K562 (cell line): ENCODE measurements around the gene CLCA2. TPM values are rescaled to one million over a fixed set of nuclear protein-coding genes. Genes with fewer than 3 reads are reported as not detected.

Experiments
- ATAC-seq: fragments of 200-7000 bp; cut with Tn5 transposase; 3 replicates; pipeline ENCODE4 v1.9.1; 2020; ENCODE audit warnings: moderate library complexity
- BruUV-seq: library from RNA; stranded (reverse); fragments of 400-500 nt; replicated peaks from 2 replicates; lab custom pipeline; 2021; lab: Mats Ljungman, UMichigan
- CTCF ChIA-PET: fragments of 300-600 bp; formaldehyde crosslinking; extraction: SDS; loops from one replicate; lab custom pipeline; 2021; ENCODE audit warnings: low intra/inter-chr PET ratio; lab: Yijun Ruan, JAX
- POLR2A ChIA-PET: fragments of 300-600, 350-650 bp; sonication (Branson Sonifier 250); formaldehyde crosslinking; extraction: SDS; loops from one replicate; lab custom pipeline; 2021; ENCODE audit warnings: antibody characterized with exemption, inconsistent platforms; lab: Yijun Ruan, JAX
- DNase-seq, 4 experiments: peaks; one replicate each; pipeline versions ENCODE4 v3.0.0 to v3.0.0-alpha.2; 2011 to 2018; ENCODE audit warnings: low spot score in 3 of 4, mixed read lengths in 3 of 4; ENCODE audit errors: extremely low read depth in 1 of 4
- FAIRE-seq: peaks from 2 replicates; lab custom pipeline; 2011; peaks lifted over from hg19 to GRCh38; lab: Jason Lieb, UNC
- H2AFZ ChIP-seq: 2 replicates; pipeline ENCODE4 v1.6.0; 2011; ENCODE audit warnings: low read depth, low read length, control low read depth, inconsistent platforms
- H3K27ac ChIP-seq: fragments of 200-600 bp; 3 replicates; pipeline ENCODE4 v1.8.0; 2011; ENCODE audit warnings: low read depth, mild to moderate bottlenecking, control low read depth, inconsistent platforms, low read length, moderate library complexity, mixed read lengths; ENCODE audit errors: extremely low read depth
- H3K27me3 ChIP-seq, 2 experiments: fragments of 300-600 bp in 1 of 2; 2 replicates in 1 of 2; 3 replicates in 1 of 2; pipeline versions ENCODE4 v1.6.0 to v1.8.0; 2011; ENCODE audit warnings: inconsistent platforms in 2 of 2, low read length in 2 of 2, mild to moderate bottlenecking in 1 of 2, mixed read lengths in 1 of 2, moderate library complexity in 1 of 2; ENCODE audit not compliant: control insufficient read depth in 2 of 2, insufficient read depth in 2 of 2
- H3K36me3 ChIP-seq: fragments of 300-600 bp; 3 replicates; pipeline ENCODE4 v1.8.0; 2011; ENCODE audit warnings: mild to moderate bottlenecking, low read length, inconsistent platforms; ENCODE audit not compliant: control insufficient read depth, insufficient read depth
- H3K4me1 ChIP-seq, 2 experiments: fragments of 200-600 bp in 1 of 2; replicated peaks in 1 of 2; 2 replicates in 1 of 2; 3 replicates in 1 of 2; pipeline versions ENCODE4 v1.5.1 to v1.8.0; 2011; ENCODE audit warnings: inconsistent platforms in 2 of 2, low read length in 2 of 2, mild to moderate bottlenecking in 1 of 2, mixed read lengths in 1 of 2, moderate library complexity in 1 of 2; ENCODE audit not compliant: control insufficient read depth in 2 of 2, insufficient read depth in 2 of 2
- H3K4me2 ChIP-seq: 2 replicates; pipeline ENCODE4 v1.6.1; 2011; ENCODE audit warnings: low read length, control low read depth, inconsistent platforms, mixed read lengths; ENCODE audit not compliant: insufficient read depth
- H3K4me3 ChIP-seq: fragments of 200-600 bp; sonication (generic), shearing (Covaris generic); 2 replicates; pipeline ENCODE4 v1.5.1; 2016; ENCODE audit warnings: control low read depth, inconsistent platforms
- H3K79me2 ChIP-seq: fragments of 200-600 bp; 3 replicates; pipeline ENCODE4 v1.8.0; 2011; ENCODE audit warnings: low read length, inconsistent platforms; ENCODE audit not compliant: control insufficient read depth, insufficient read depth
- H3K9ac ChIP-seq, 2 experiments: 2 replicates each; pipeline versions ENCODE4 v1.6.0 to v1.6.1; 2011; ENCODE audit warnings: low read depth in 2 of 2, low read length in 2 of 2, control low read depth in 1 of 2, inconsistent platforms in 1 of 2, mild to moderate bottlenecking in 1 of 2, mixed read lengths in 1 of 2; ENCODE audit not compliant: insufficient read depth in 1 of 2
- H3K9me1 ChIP-seq: one replicate; pipeline ENCODE4 v1.6.0; 2011; ENCODE audit warnings: inconsistent platforms, mild to moderate bottlenecking, low read length, moderate library complexity; ENCODE audit not compliant: control insufficient read depth, insufficient read depth
- H3K9me3 ChIP-seq: replicated peaks from 2 replicates; pipeline ENCODE4 v1.5.1; 2011; ENCODE audit warnings: low read depth, low read length, inconsistent platforms; ENCODE audit not compliant: control insufficient read depth, insufficient read depth
- H4K20me1 ChIP-seq: replicated peaks from 2 replicates; pipeline ENCODE4 v1.6.1; 2011; ENCODE audit warnings: low read length, inconsistent platforms, mixed read lengths; ENCODE audit not compliant: control insufficient read depth, insufficient read depth
- E2F6 ChIP-seq, 2 experiments: IDR thresholded peaks; 2 replicates each; pipeline ENCODE4 v1.6.1; 2011; ENCODE audit warnings: borderline replicate concordance in 1 of 2, control low read depth in 1 of 2, low read depth in 1 of 2, low read length in 1 of 2, mild to moderate bottlenecking in 1 of 2, mixed read lengths in 1 of 2, moderate library complexity in 1 of 2; ENCODE audit not compliant: insufficient read depth in 1 of 2, insufficient read length in 1 of 2, poor library complexity in 1 of 2, severe bottlenecking in 1 of 2; ENCODE audit errors: extremely low read depth in 1 of 2
- HNRNPLL ChIP-seq: fragments of 200-400 bp; formaldehyde crosslinking; IDR thresholded peaks from 2 replicates; pipeline ENCODE4 v1.6.1; 2017; ENCODE audit warnings: low read length, low read depth, mild to moderate bottlenecking; ENCODE audit not compliant: poor library complexity, severe bottlenecking
- HOXB6 ChIP-seq: fragments of 250-450 bp; sonication (Bioruptor Pico); IDR thresholded peaks from 2 replicates; pipeline ENCODE4 v1.5.1; 2022; ENCODE audit warnings: mild to moderate bottlenecking, borderline replicate concordance
- MBD2 ChIP-seq: sonication (generic); IDR thresholded peaks from 2 replicates; pipeline ENCODE4 v1.6.1; 2016; ENCODE audit warnings: low read depth, borderline replicate concordance
- MECOM ChIP-seq: fragments of 250-450 bp; sonication (Bioruptor Pico); IDR thresholded peaks from 2 replicates; pipeline ENCODE4 v1.8.0; 2022; ENCODE audit warnings: inconsistent platforms
- MTA3 ChIP-seq: fragments of 450-650 bp; formaldehyde crosslinking; IDR thresholded peaks from 2 replicates; pipeline ENCODE4 v1.6.1; 2017; ENCODE audit warnings: mild to moderate bottlenecking, borderline replicate concordance
- SETDB1 ChIP-seq: IDR thresholded peaks from one replicate; pipeline ENCODE4 v1.6.1; 2012; ENCODE audit warnings: low read length, control low read depth, inconsistent platforms
- SMARCA5 ChIP-seq: fragments of 450-650 bp; IDR thresholded peaks from 2 replicates; pipeline ENCODE4 v1.6.1; 2016
- SNRNP70 ChIP-seq: fragments of 200-400 bp; formaldehyde crosslinking; optimal IDR thresholded peaks from 2 replicates; pipeline ENCODE3; 2017; ENCODE audit warnings: low read depth, low read length
- SRSF9 ChIP-seq: fragments of 200-400 bp; formaldehyde crosslinking; IDR thresholded peaks from 2 replicates; pipeline ENCODE4 v1.6.1; 2017; ENCODE audit warnings: low read depth, low read length, borderline replicate concordance
- ZC3H4 ChIP-seq: sonication (generic); formaldehyde crosslinking; IDR thresholded peaks from 2 replicates; pipeline ENCODE4 v1.9.0; 2021; ENCODE audit warnings: missing genetic modification reagents, borderline replicate concordance
- ZNF507 ChIP-seq: conservative IDR thresholded peaks from 2 replicates; pipeline ENCODE4 v1.6.1; 2017; ENCODE audit warnings: missing genetic modification characterization, missing compliant biosample characterization
- ZNF551 ChIP-seq: fragments of 250-450 bp; sonication (Bioruptor Pico); IDR thresholded peaks from 2 replicates; pipeline ENCODE4 v1.5.0; 2021; ENCODE audit warnings: mild to moderate bottlenecking, moderate library complexity
- ZNF668 ChIP-seq: fragments of 250-450 bp; sonication (Bioruptor Pico); IDR thresholded peaks from 2 replicates; pipeline ENCODE4 v1.8.0; 2022; ENCODE audit warnings: mild to moderate bottlenecking, inconsistent platforms
- WGBS: fragments of 100-300 bp; shearing (Covaris generic); methylation state at CpG from one replicate; pipeline ENCODE4 v1.1.6; 2016; ENCODE audit warnings: low coverage, mixed read lengths; ENCODE audit not compliant: insufficient coverage; ENCODE audit errors: missing lambda C conversion rate; 5-methylcytosine and 5-hydroxymethylcytosine counted together
- in situ Hi-C: fragments of 300-500 bp; cut with MboI; formaldehyde crosslinking; loops from 4 replicates; pipeline ENCODE4 v1.15.0; 2018; ENCODE audit warnings: inconsistent platforms, mixed read lengths
- intact Hi-C: fragments of 100-400 bp; cut with micrococcal nuclease; formaldehyde crosslinking; loops from 2 replicates; pipeline ENCODE4 v1.14.2; 2022
- polyA plus RNA-seq, 8 experiments: library from polyadenylated mRNA; depleted of rRNA in 4 of 8; stranded (reverse) in 5 of 8; unstranded in 3 of 8; fragments of >200 nt; fragmentation: Nextera tagmentation in 2 of 8; fragmentation: Illumina TruSeq in 1 of 8; extraction: Ambion mirVana in 2 of 8; extraction: Trizol in 1 of 8; gene quantifications; 2 replicates each; pipeline versions ENCODE4 v1.2.1 to v1.2.3, GENCODE V29; 2011 to 2014; ENCODE audit warnings: inconsistent platforms in 1 of 8, missing spikeins in 1 of 8
- total RNA-seq, 7 experiments: library from RNA; depleted of rRNA in 6 of 7; stranded (reverse); fragments of >200 nt in 6 of 7; fragmentation: Illumina TruSeq in 2 of 7; extraction: Trizol in 2 of 7; gene quantifications; 2 replicates each; pipeline versions ENCODE4 v1.2.1 to v1.2.3, GENCODE V29; 2011 to 2021; ENCODE audit warnings: low replicate concordance in 1 of 7
- TF ChIP-seq, protein P1 (sequence below): fragments of 450-650 bp; formaldehyde crosslinking; IDR thresholded peaks from 2 replicates; pipeline ENCODE4 v1.4.0; 2022; ENCODE audit warnings: missing genetic modification characterization
- TF ChIP-seq, protein P2 (sequence below): fragments of 150-350 bp; conservative IDR thresholded peaks from 2 replicates; pipeline ENCODE4 v1.6.1; 2014; ENCODE audit warnings: low read length

Gene CLCA2
- total and polyA plus RNA-seq, 9 of the 15 experiments (the other 6 are each of a cell fraction or from before 2014, with no cell fraction given) = 0.03 TPM; not detected in 8

DNA sequence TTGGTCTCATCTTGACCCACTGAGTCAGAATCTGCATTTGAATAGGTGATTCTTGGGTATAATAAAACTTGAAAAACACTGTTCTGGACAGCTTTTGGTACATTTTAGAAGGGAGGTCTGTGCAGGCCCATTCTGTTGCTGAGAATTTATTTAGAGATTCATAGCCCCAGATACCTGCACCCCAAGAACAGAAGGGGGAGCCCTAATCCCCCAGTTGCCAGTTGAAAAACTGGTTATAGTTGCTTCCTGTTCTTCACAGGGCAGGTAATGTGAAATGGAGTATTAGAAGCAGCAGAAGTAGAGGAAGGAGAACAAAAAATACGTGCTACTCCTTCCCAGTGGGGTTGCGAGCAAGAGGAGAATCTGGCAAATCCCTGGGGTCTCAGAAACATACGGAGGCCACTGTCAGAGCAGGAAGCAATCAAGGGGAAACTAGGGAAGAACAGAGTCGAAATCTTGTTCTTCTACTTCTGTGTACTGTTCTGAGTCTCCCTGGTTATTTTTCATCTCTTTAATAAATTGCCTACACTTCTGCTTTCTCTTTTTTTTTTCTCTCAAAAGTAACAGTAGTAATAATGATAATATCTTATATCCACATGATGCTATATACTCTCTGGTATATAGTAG lies 4.6 kb upstream of the CLCA2 start:
- Histone ChIP-seq H3K36me3 (no peaks in the 10 kb centered on the region), H3K9me3 (no peaks in the 10 kb centered on the region), H3K4me2 (no peak overlapping the region), H3K4me1 (no peaks in the 10 kb centered on the region), H2AFZ (peak overlapping the region; percentile 37), H3K9ac (no peak overlapping the region), H3K4me3 (no peak overlapping the region), H3K27me3 (peaks cover 0 to 10% of the 10 kb centered on the region in 2 experiments; a peak in 2 of 5 replicates), H3K79me2 (no peaks in the 10 kb centered on the region), H3K27ac (no peak overlapping the region), H4K20me1 (no peaks in the 10 kb centered on the region), H3K9me1 (no peaks in the 10 kb centered on the region)
- no TSS peak for BruUV-seq
- ChIA-PET CTCF (interaction anchor here (1.1 to 1.5 kb wide), 5 partner anchors 39 to 89 kb away, joined by 3 to 9 read pairs (median 4); no protein-coding TSS in a partner anchor), POLR2A (no interaction called here)
- intact Hi-C loops = loop anchor here (1.0 to 5.0 kb wide), 2 partner anchors 53 to 83 kb away; no protein-coding TSS in a partner anchor
- FAIRE-seq (peak; percentile 85), DNase-seq (peak; percentile 25 to 66 (median 42)), ATAC-seq (peak; percentile 89)
- whole genome bisulfite sequencing = 31% methylated on average over 4 of the region's 4 CpGs
- in situ Hi-C loops = no loop called here
- TF ChIP-seq MTA3 (no peak), SNRNP70 (no peak), E2F6 (IDR thresholded peaks at IDR 0.05; ENCODE audit: borderline replicate concordance in 1 of 2, extremely low read depth in 1 of 2, insufficient read depth in 1 of 2, insufficient read length in 1 of 2, low read depth in 1 of 2, low read length in 1 of 2, poor library complexity in 1 of 2, severe bottlenecking in 1 of 2) (no peak), MBD2 (no peak), HNRNPLL (no peak), MECOM (CRISPR knock-in tag) (no peak), ZNF551 (CRISPR knock-in tag) (no peak), ZNF668 (CRISPR knock-in tag) (no peak), SETDB1 (no peak), SMARCA5 (no peak), HOXB6 (CRISPR knock-in tag) (no peak), ZC3H4 (CRISPR knock-in tag) (no peak), SRSF9 (no peak), ZNF507 (tag) (no peak)
- TF ChIP-seq, protein P1, sequence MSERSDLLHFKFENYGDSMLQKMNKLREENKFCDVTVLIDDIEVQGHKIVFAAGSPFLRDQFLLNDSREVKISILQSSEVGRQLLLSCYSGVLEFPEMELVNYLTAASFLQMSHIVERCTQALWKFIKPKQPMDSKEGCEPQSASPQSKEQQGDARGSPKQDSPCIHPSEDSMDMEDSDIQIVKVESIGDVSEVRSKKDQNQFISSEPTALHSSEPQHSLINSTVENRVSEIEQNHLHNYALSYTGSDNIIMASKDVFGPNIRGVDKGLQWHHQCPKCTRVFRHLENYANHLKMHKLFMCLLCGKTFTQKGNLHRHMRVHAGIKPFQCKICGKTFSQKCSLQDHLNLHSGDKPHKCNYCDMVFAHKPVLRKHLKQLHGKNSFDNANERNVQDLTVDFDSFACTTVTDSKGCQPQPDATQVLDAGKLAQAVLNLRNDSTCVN (CRISPR knock-in tag) = no peak
- TF ChIP-seq, protein P2, sequence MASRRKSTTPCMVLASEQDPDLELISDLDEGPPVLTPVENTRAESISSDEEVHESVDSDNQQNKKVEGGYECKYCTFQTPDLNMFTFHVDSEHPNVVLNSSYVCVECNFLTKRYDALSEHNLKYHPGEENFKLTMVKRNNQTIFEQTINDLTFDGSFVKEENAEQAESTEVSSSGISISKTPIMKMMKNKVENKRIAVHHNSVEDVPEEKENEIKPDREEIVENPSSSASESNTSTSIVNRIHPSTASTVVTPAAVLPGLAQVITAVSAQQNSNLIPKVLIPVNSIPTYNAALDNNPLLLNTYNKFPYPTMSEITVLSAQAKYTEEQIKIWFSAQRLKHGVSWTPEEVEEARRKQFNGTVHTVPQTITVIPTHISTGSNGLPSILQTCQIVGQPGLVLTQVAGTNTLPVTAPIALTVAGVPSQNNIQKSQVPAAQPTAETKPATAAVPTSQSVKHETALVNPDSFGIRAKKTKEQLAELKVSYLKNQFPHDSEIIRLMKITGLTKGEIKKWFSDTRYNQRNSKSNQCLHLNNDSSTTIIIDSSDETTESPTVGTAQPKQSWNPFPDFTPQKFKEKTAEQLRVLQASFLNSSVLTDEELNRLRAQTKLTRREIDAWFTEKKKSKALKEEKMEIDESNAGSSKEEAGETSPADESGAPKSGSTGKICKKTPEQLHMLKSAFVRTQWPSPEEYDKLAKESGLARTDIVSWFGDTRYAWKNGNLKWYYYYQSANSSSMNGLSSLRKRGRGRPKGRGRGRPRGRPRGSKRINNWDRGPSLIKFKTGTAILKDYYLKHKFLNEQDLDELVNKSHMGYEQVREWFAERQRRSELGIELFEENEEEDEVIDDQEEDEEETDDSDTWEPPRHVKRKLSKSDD = no peak
